Activated CD4-positive, alpha-beta T cell treated with anti-CD3 and anti-CD28 coated beads, Interleukin-2, amount 10 ng/mL, durations not matched to agents 24 days and 14 days (primary cell): ENCODE measurements around the gene AFTPH. TPM values are rescaled to one million over a fixed set of nuclear protein-coding genes. Genes with fewer than 3 reads are reported as not detected.

ENCODE experiments used
- DNase-seq: peaks from one replicate; pipeline ENCODE4 v3.0.0; 2022
- H3K27ac Mint-ChIP-seq: one replicate; pipeline ENCODE4 v1.8.0; 2022; ENCODE audit warnings: mild to moderate bottlenecking, mixed read lengths
- H3K27me3 Mint-ChIP-seq: one replicate; pipeline ENCODE4 v1.8.0; 2022; ENCODE audit warnings: mixed read lengths
- H3K36me3 Mint-ChIP-seq: one replicate; pipeline ENCODE4 v1.8.0; 2022; ENCODE audit warnings: low read depth, mild to moderate bottlenecking, mixed read lengths
- H3K4me1 Mint-ChIP-seq: one replicate; pipeline ENCODE4 v1.8.0; 2021; ENCODE audit warnings: mixed read lengths
- H3K4me3 Mint-ChIP-seq: one replicate; pipeline ENCODE4 v1.8.0; 2022; ENCODE audit warnings: mild to moderate bottlenecking, moderate library complexity, mixed read lengths
- H3K9me3 Mint-ChIP-seq: one replicate; pipeline ENCODE4 v1.8.0; 2021; ENCODE audit warnings: mixed read lengths
- intact Hi-C: fragments of 100-400 bp; cut with micrococcal nuclease; formaldehyde crosslinking; loops from one replicate; pipeline ENCODE4 v1.15.1; 2023
- total RNA-seq: library from RNA; stranded (reverse); gene quantifications from 2 replicates; pipeline ENCODE4 v1.2.3, GENCODE V29; 2022

AFTPH gene
- total RNA-seq, 1 donor from 2014 or later = 39.6 TPM

- H3K9me3 Mint-ChIP-seq = peaks cover 8% of the 10 kb centered on the region
- peaks cover 14% of the 10 kb centered on the region for H3K36me3 Mint-ChIP-seq
- H3K27me3 Mint-ChIP-seq = no peaks in the 10 kb centered on the region
- DNase-seq = no peak
- H3K27ac Mint-ChIP-seq = no peak overlapping the region
- H3K4me3 Mint-ChIP-seq = no peak overlapping the region
- peaks cover 27% of the 10 kb centered on the region for H3K4me1 Mint-ChIP-seq
- intact Hi-C loops = no loop called here
These were observed 71.5 kb downstream of the AFTPH start for GRCh38 chr2:64595397-64596176.

GRCh38 chr2:64598226-64598625 is 74.1 kb downstream of the AFTPH start:
- Mint-ChIP-seq H3K27ac (no peak overlapping the region), H3K27me3 (no peaks in the 10 kb centered on the region), H3K4me1 (peaks cover 16% of the 10 kb centered on the region), H3K9me3 (peaks cover 8% of the 10 kb centered on the region), H3K36me3 (no peaks in the 10 kb centered on the region), H3K4me3 (no peak overlapping the region)
- DNase-seq = no peak
- intact Hi-C loops = no loop called here

DNA sequence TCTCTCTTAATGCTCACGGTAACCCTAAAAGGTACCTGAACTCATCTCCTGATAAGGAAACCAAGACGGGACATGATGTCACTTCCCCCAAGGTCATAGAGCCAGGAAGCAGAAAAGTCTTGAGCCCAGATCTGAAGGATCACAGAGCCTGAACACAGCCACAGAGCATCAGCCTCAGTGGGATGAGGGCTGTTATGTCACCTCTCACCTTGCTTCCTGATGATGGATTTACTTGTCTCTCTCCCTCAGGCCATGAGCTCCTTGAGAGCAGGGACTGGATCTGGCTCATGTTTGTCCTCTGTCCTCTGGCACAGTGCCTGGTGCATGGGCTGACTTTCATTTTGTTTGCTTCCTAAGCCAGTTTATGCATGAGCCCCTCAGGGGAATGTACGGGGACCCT is 75.3 kb downstream of the AFTPH start:
- no peak overlapping the region for H3K27ac Mint-ChIP-seq
- peaks cover 13% of the 10 kb centered on the region for H3K4me1 Mint-ChIP-seq
- DNase-seq = no peak
- peaks cover 14% of the 10 kb centered on the region for H3K9me3 Mint-ChIP-seq
- peaks cover 2% of the 10 kb centered on the region for H3K27me3 Mint-ChIP-seq
- H3K36me3 Mint-ChIP-seq = peaks cover 6% of the 10 kb centered on the region
- H3K4me3 Mint-ChIP-seq = no peak overlapping the region
- intact Hi-C loops = no loop called here

DNA sequence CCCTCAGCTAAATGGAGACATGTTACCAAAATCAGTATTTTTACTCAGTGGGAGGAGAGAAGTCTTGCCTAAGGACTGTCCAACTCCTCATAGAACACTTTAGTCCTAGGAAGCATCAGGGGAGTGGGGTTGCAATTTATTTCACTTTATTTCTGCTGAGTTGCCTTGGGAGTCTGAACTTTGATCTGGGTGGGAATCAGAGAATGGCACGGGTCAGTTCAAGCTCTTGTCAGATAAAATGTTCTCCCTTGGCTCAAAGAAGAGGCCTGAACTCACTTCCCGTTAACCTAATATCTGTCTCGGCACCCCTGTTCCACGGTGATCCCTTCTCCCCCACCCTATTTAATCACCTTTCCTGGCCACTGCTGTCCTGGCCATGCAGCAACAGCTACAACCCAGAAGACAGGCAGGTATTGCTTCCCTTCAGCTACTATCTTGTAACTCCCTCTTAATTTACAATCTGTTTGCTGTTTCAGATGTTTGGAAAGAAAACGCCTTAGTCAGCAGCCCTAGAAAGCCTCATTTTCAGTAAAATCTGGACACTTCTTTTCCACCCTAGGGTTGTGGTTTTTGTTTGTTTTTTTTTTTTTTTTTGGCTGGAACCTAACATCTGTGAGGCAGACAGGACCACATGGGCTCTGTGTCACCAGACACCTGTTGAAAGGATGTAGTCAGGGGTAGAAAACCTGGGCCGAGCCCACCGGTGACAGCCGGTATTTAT is 77.1 kb downstream of the AFTPH start:
- intact Hi-C loops = no loop called here
- H3K4me1 Mint-ChIP-seq = peaks cover 17% of the 10 kb centered on the region
- peaks cover 6% of the 10 kb centered on the region for H3K36me3 Mint-ChIP-seq
- DNase-seq = peak; percentile 26
- H3K9me3 Mint-ChIP-seq = peaks cover 19% of the 10 kb centered on the region
- no peak overlapping the region for H3K27ac Mint-ChIP-seq
- H3K27me3 Mint-ChIP-seq = peaks cover 2% of the 10 kb centered on the region
- no peak overlapping the region for H3K4me3 Mint-ChIP-seq

GRCh38 chr2:64601785-64602391 is 77.8 kb downstream of the AFTPH start:
- intact Hi-C loops = no loop called here
- peak; percentile 51 for DNase-seq
- Mint-ChIP-seq H3K27ac (no peak overlapping the region), H3K4me3 (no peak overlapping the region), H3K36me3 (peaks cover 6% of the 10 kb centered on the region), H3K27me3 (peaks cover 2% of the 10 kb centered on the region), H3K9me3 (peaks cover 19% of the 10 kb centered on the region), H3K4me1 (peaks cover 24% of the 10 kb centered on the region)

DNA sequence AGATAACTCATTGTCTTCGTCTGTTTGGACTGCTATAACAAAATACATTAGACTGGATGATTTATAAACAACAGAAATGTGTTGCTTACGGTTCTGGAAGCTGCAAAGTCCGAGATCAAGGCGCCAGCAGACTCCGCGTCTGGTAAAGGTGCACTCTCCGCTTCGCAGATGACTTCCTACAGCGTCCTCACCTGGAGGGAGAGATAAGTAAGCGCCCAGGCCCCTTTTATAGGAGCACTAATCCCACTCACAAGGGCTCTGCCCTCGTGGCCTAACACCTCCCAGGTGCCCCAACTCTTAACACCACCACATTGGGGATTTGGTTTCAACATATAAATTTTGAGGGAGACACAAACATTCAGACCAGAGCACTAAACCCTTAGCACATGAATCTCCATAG is 78.3 kb downstream of the AFTPH start:
- Mint-ChIP-seq H3K27ac (no peak overlapping the region), H3K9me3 (peaks cover 19% of the 10 kb centered on the region), H3K27me3 (peaks cover 2% of the 10 kb centered on the region), H3K36me3 (peaks cover 6% of the 10 kb centered on the region), H3K4me3 (no peak overlapping the region), H3K4me1 (peaks cover 27% of the 10 kb centered on the region)
- peak; percentile 51 for DNase-seq
- intact Hi-C loops = no loop called here

DNA sequence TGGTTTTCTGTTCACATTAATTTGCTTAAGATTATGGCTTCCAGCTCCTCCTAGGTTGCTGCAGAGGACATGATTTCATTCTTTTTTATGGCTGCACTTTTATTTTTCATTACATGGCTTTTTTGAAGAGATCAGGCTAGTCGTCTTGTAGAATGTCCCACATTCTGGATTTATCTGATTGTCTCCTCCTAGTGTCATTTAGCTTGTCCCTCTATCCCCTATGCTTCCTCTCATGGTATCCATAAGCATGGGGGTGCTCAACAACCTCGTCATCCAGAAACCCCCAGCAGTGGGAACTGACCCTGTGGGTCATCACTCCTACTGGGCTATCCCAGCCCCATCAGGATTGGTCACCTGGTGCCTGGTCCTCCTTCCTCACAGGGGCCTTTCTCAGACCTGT is 80.0 kb downstream of the AFTPH start:
- peaks cover 13% of the 10 kb centered on the region for H3K9me3 Mint-ChIP-seq

GRCh38 chr2:64605026-64605471 is 80.9 kb downstream of the AFTPH start:
- Mint-ChIP-seq H3K4me3 (no peak overlapping the region), H3K27me3 (peaks cover 2% of the 10 kb centered on the region), H3K4me1 (peaks cover 24% of the 10 kb centered on the region), H3K9me3 (peaks cover 11% of the 10 kb centered on the region), H3K36me3 (peaks cover 6% of the 10 kb centered on the region), H3K27ac (no peak overlapping the region)
- intact Hi-C loops = loop anchor here (5.0 kb wide), 1 partner anchor 382 kb away; the partner anchor contains the start of gene SLC1A4
- no peak for DNase-seq

More for the DNA sequence above, 80.0 kb downstream of the AFTPH start:
- intact Hi-C loops = no loop called here
- no peak overlapping the region for H3K4me3 Mint-ChIP-seq
- H3K27me3 Mint-ChIP-seq = peaks cover 2% of the 10 kb centered on the region
- no peak overlapping the region for H3K27ac Mint-ChIP-seq
- H3K4me1 Mint-ChIP-seq = peaks cover 30% of the 10 kb centered on the region
- DNase-seq = peak; percentile 52
- H3K36me3 Mint-ChIP-seq = peaks cover 6% of the 10 kb centered on the region

GRCh38 chr2:64605991-64606478 is 81.9 kb downstream of the AFTPH start:
- no peak for DNase-seq
- intact Hi-C loops = loop anchor here (2.0 to 5.0 kb wide), 2 partner anchors 39 to 381 kb away; partner anchors contain the start of gene SLC1A4
- peaks cover 6% of the 10 kb centered on the region for H3K36me3 Mint-ChIP-seq
- H3K27me3 Mint-ChIP-seq = peaks cover 6% of the 10 kb centered on the region
- peak overlapping the region; percentile 3 for H3K4me3 Mint-ChIP-seq
- H3K27ac Mint-ChIP-seq = peak overlapping the region; percentile 88
- peaks cover 11% of the 10 kb centered on the region for H3K9me3 Mint-ChIP-seq
- H3K4me1 Mint-ChIP-seq = peaks cover 24% of the 10 kb centered on the region

- H3K27me3 Mint-ChIP-seq = peaks cover 10% of the 10 kb centered on the region
- DNase-seq = peak; percentile 96
- intact Hi-C loops = loop anchor here (1.0 to 5.0 kb wide), 4 partner anchors 38 to 381 kb away; partner anchors contain the start of genes AFTPH and SLC1A4
- peak overlapping the region; percentile 88 for H3K27ac Mint-ChIP-seq
- peaks cover 6% of the 10 kb centered on the region for H3K36me3 Mint-ChIP-seq
- peaks cover 24% of the 10 kb centered on the region for H3K4me1 Mint-ChIP-seq
- peaks cover 11% of the 10 kb centered on the region for H3K9me3 Mint-ChIP-seq
- H3K4me3 Mint-ChIP-seq = peak overlapping the region; percentile 78
These were observed 82.6 kb downstream of the AFTPH start for GRCh38 chr2:64606479-64607363.

- DNase-seq = no peak
- Mint-ChIP-seq H3K27me3 (peaks cover 16% of the 10 kb centered on the region), H3K4me1 (peaks cover 24% of the 10 kb centered on the region), H3K36me3 (peaks cover 6% of the 10 kb centered on the region), H3K9me3 (peaks cover 11% of the 10 kb centered on the region), H3K27ac (peak overlapping the region; percentile 88), H3K4me3 (peak overlapping the region; percentile 78)
- intact Hi-C loops = loop anchor here (1.0 to 5.0 kb wide), 4 partner anchors 37 to 380 kb away; partner anchors contain the start of genes AFTPH and SLC1A4
These were observed 83.5 kb downstream of the AFTPH start for GRCh38 chr2:64607381-64608304.

DNA sequence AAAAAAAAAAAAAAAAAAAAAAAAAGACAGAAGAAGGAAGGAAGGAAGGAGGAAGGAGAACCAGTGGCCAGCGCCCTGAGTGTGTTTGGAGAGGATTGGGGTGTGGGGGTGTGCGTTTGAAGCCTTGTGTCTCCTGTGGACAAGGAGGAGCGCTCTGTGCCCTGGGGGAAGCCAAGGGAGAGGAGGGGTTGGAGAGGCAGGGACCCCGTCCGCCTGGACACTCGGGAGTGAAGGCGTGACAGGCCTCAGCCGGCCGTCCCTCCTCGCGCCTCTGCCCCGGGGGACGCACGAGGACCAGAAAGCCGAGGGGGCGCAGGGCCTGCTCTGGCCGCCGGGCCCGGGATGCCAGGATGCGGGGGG is 84.7 kb downstream of the AFTPH start:
- no peak for DNase-seq
- H3K27ac Mint-ChIP-seq = peak overlapping the region; percentile 88

More for the DNA sequence above, 84.7 kb downstream of the AFTPH start:
- Mint-ChIP-seq H3K4me1 (peaks cover 24% of the 10 kb centered on the region), H3K4me3 (peak overlapping the region; percentile 78), H3K36me3 (peaks cover 6% of the 10 kb centered on the region), H3K9me3 (peaks cover 11% of the 10 kb centered on the region), H3K27me3 (peaks cover 23% of the 10 kb centered on the region)
- intact Hi-C loops = loop anchor here (1.0 to 5.0 kb wide), 2 partner anchors 256 to 378 kb away; partner anchors contain the start of gene SLC1A4
